Stimulated activated CD4-positive, alpha-beta T cell treated with anti-CD3 and anti-CD28 coated beads, Interleukin-15, amount 100 ng/mL, for 24 hours (primary cell): ENCODE measurements around the gene CA10.

Source experiments
- DNase-seq: peaks from one replicate; pipeline ENCODE4 v3.0.0-alpha.2; 2020

The CA10 gene

DNA sequence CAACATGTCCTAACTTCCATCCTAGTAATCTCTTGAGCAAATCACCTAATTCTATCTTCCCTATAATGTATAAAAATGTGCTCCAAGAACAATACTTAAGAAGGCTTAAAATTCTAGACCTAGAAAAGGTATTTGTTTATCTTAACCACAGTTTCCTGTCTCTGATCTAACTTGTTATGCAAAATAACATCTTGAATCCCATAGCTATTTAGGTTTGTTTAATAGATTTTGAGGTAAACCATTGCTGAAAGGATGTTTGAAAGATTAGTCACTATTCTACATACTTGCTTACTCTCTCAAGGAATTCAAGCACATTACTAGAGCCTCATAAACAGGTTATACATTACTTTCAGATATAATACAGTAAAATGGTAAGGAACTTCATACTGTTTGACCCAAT is 13.0 kb downstream of the CA10 start:
- no peak for DNase-seq

- DNase-seq: no peak
Measured at GRCh38 chr17:52143542-52143941, 15.0 kb downstream of the CA10 start.

DNA sequence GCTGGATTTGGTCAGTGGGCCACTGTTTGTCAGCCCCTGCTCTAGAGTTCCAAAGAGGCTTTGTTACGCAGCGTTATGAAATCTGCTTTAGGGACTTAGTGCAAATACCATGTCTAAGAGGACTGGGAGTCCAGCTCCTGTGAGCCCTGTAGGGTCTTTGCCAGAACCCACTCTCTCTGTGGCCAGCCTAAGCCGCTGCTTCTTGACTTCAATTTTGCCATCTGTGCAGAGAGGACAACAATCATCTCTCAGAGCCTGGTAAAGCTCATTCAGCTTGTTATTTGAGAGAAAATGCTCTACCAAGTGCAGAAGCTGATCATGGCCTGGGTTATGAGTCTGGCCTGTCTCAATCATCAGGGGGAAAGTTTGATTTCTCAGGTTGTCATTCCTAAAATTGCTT is 17.9 kb downstream of the CA10 start:
- no peak for DNase-seq

- no peak for DNase-seq
Measured at GRCh38 chr17:52138752-52139151, 19.8 kb downstream of the CA10 start.

- no peak for DNase-seq
Measured at GRCh38 chr17:52138350-52138749, 20.2 kb downstream of the CA10 start.

- no peak for DNase-seq
Measured at GRCh38 chr17:52136166-52136565, 22.3 kb downstream of the CA10 start.

DNA sequence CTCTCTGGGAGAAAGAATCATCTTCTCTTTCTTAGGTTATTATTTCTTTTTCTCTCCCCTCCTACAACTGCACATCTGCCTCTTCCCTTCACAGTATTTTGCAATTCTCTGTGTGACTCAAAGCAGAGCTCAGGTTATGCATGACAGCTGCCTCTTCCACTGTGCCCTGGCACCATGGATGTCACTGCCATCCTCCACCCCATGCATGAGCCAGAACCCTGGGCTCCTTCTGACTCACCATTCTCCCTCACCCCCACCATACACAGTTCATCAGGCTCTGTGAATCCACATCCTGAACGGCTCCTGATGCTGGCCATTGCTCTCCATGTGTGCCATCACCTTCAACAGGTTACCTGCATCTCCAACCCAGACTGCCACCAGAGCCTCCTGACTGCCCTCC is 23.9 kb downstream of the CA10 start:
- no peak for DNase-seq

- DNase-seq: no peak
Measured at GRCh38 chr17:52128721-52129120, 29.8 kb downstream of the CA10 start.

DNA sequence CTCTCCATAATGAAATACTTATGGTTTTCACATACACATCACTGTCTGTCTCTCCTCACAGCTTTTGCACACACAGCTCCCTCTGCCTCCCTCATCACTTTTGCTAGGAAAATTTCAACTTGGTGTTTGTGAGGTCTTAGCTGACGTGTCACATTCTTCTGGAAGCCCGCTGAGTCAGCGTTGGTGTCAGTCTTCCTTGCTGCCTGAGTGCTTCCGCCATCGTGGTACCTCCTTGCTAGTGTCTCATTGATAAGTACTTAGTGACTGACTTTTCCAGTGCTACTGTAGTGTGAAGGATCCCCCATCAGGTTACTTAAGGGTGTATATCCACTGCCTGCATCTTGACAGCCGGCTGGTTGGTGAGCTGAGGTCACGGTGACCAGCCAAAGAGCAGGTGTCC is 33.5 kb downstream of the CA10 start:
- DNase-seq: no peak

DNA sequence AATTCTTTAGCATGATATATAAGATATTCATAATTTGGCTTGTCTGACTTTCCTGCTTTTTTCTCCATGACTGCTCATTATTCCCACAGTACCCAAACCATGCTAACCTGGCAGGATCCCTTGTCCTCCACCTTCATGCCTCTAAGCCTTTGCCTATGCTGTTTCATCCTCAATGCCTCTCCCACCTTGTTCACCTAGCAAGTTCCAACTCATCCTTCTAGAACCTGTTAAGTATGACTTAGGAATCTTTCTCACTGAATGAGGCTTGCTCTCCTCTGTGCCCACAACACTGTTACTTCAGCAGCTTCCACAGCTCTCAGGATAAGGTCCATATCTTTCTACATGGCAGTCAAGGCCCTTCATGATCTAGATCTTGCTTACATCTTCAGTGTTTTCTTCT is 34.0 kb downstream of the CA10 start:
- DNase-seq: no peak

DNA sequence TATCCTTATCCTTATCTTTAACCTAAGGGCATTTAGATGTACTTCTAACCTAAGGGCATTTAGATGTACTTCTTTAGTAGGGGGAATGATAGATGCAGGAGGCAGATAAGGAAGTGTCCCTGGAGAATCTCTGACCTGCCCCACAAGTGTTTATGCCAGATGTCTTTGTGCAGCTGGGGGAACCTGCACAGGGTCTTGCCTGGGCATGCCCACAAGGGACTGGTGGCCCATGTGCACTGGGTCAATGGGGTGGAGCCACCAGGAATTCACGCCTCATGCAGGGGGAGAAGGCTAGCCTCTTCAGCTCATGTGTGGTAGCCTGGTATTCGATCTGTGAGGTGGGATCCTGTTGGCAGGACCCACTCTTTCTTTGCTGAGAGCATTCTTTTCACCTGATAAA is 38.0 kb downstream of the CA10 start:
- no peak for DNase-seq

GRCh38 chr17:52110923-52111581 is 47.5 kb downstream of the CA10 start:
- no peak for DNase-seq

DNA sequence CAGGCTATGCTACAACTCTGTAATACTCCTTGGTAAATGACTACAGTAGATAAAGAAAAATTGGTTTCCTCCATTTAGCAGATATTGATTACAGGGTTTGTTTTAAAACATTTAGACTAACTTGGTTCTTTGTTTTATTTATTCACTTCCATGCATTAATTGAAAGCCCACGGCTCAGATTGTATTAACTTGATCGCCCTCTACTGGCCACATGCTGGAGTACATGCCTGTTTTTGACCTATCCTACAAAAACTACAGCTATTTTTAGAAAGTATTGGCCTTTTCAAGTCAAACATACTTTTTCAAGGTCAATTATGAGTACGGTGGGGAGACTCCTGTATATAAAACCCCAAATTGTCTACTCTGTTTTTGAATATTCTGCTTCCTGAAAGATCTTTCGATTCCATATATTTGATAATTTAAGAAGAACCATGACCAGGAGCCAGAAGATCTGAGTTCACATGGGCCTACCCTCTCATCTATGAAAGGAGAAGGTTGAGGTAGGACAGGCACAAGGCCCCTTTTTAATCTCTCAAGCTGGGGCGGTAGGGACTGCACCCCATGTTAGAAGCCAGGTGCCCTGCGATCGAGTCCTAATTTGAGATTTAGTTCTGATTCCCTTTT is 51.8 kb downstream of the CA10 start:
- peak; percentile 57 for DNase-seq

DNA sequence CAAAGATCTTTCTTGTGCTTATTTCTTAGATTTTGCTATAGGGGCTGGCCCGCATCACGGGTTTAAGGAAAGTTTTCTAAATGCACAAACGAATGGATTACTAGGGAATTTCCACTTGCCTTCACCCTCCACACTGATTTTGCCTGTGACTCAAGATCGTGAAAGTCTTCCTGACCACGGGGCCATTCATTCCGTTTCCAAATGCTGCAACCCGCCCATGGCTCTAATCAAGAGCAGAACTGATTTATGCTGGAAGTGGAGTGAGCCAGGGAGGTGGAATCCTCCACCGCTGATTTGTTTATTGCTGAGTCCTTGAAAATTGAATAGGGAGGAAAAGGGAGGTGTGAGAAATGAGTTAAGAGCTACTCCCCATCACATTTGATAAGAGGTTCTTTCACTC is 52.4 kb downstream of the CA10 start:
- no peak for DNase-seq

GRCh38 chr17:52105591-52105990 is 52.9 kb downstream of the CA10 start:
- no peak for DNase-seq

GRCh38 chr17:52096056-52096455 is 62.5 kb downstream of the CA10 start:
- no peak for DNase-seq

DNA sequence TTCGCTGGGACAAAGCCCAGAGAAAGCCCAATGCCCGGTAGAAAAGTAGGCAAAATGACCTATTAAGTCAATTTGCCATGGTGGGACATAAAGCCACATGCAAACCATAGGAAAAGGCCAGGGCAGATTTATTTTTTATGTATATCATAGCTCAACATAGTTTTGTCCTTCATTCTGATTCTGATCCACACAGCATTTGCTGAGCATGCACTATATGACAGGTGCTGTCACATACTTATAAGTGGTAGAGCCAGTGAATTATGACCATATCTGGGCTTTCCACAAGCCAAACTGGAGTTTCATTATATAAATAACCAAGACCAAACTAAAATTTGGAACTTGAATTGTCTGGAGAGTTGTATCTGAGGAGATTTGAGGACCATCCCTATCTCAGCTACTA is 74.3 kb downstream of the CA10 start:
- no peak for DNase-seq

- DNase-seq: no peak
Measured at GRCh38 chr17:52079496-52079895, 79.0 kb downstream of the CA10 start.

- DNase-seq: no peak
Measured at GRCh38 chr17:52071712-52072111, 86.8 kb downstream of the CA10 start.

GRCh38 chr17:52064791-52065211 is 93.7 kb downstream of the CA10 start:
- DNase-seq: no peak

- no peak for DNase-seq
Measured at GRCh38 chr17:52049496-52049895, 109.0 kb downstream of the CA10 start.

- no peak for DNase-seq
Measured at GRCh38 chr17:52049051-52049450, 109.5 kb downstream of the CA10 start.

DNA sequence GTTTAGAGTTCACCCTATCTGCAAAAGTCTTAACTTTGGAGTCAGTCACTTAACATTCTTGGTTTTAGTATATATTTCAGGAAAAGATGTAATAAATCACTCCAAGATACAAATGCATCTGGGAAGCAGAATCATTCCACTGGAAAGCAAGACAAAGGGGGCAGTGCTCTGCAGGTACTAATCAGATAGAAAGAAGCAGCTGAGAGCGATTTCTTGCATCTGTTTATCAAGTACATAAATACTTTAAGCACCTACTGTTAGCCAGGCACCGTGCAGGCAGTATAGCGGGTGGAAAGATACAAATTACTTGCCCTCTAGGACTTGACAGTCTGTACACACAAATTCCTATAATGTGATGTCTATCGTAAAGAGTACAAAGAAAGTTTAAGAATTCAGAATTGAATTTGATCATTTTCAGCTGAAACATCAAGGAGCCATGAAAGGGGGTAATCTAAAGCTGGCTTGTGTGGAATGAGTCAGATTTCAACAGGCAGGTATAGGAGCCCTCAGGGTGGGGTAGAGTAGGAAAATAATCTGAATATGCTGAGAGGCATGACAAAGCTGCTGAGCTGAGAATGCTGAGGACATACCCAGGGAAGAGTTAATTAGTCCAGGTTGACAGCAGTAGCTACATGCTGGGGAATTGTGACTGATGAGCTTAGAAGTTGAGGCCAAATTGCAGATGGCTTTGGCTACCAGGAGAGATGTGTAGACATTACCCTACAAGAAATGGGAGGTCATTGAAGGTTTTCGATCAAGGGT is 110.2 kb downstream of the CA10 start:
- no peak for DNase-seq

DNA sequence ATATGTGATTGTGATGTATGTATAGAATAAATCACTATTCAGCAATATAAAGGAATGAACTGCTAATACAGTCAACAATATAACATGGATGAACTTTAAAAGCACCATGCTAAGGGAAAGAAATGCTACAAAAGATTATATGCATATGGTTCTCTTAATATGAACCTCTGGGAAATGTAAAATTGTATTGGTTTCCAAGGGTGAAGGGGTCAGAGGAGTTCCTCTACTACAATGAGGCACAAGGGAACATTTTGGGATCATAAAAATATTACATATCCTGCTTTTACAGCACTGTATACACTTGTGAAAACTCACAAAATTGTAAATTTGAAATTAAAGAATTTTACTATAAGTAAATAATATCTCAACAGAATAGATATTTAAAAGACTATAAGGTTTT is 111.4 kb downstream of the CA10 start:
- DNase-seq: no peak
